ENCODE measurements around the gene CMTM2. TPM values are rescaled to one million over a fixed set of nuclear protein-coding genes. Genes with fewer than 3 reads are reported as not detected.
A peak's percentile ranks its signal among the peaks of the same experiment; 100 is the strongest.

The CMTM2 gene
- polyA plus RNA-seq, 2 donors = 0.06 TPM; not detected in 1

GRCh38 chr16:66552286-66553177 lies 26.7 kb upstream of the CMTM2 start, which contains the start of gene CKLF:
Gene CKLF, plus strand, starts transcription at chr16:66552576. Its CDS starts 140 bp downstream, at chr16:66552716.
- Histone ChIP-seq H3K36me3 (ENCODE audit: control insufficient read depth in 2 of 2, insufficient read depth in 2 of 2, low read length in 1 of 2) (no peaks in the 10 kb centered on the region), H3K27ac (ENCODE audit: low read depth in 2 of 2, low read length in 1 of 2) (peak within 1 kb of the TSS; percentile 92 to 98), H3K9me3 (ENCODE audit: control insufficient read depth in 2 of 2, insufficient read depth in 1 of 2, low read depth in 1 of 2, low read length in 1 of 2) (no peaks in the 10 kb centered on the region), H3K27me3 (ENCODE audit: control insufficient read depth in 1 of 2, insufficient read depth in 2 of 2, low read length in 2 of 2) (no peaks in the 10 kb centered on the region), H3K4me3 (ENCODE audit: low read depth in 1 of 2, low read length in 2 of 2) (peak within 1 kb of the TSS; percentile 60 to 69), H3K4me1 (ENCODE audit: control insufficient read depth in 2 of 2, insufficient read depth in 2 of 2, low read length in 1 of 2) (peaks cover 0 to 8% of the 10 kb centered on the region in 2 donors)
- WGBS, 2 donors = 6 to 8% methylated on average over 63 of the region's 63 CpGs

GRCh38 chr16:66553223-66553622 lies 26.0 kb upstream of the CMTM2 start:
- no peaks in the 10 kb centered on the region for H3K9me3 ChIP-seq (ENCODE audit: control insufficient read depth in 2 of 2, insufficient read depth in 1 of 2, low read depth in 1 of 2, low read length in 1 of 2)
- peaks cover 0 to 6% of the 10 kb centered on the region in 2 donors for H3K4me1 ChIP-seq (ENCODE audit: control insufficient read depth in 2 of 2, insufficient read depth in 2 of 2, low read length in 1 of 2)
- no peaks in the 10 kb centered on the region for H3K36me3 ChIP-seq (ENCODE audit: control insufficient read depth in 2 of 2, insufficient read depth in 2 of 2, low read length in 1 of 2)
- no peaks in the 10 kb centered on the region for H3K27me3 ChIP-seq (ENCODE audit: control insufficient read depth in 1 of 2, insufficient read depth in 2 of 2, low read length in 2 of 2)
- H3K27ac ChIP-seq (ENCODE audit: low read depth in 2 of 2, low read length in 1 of 2) = no peak overlapping the region
- peak overlapping the region; percentile 16 to 60 for H3K4me3 ChIP-seq (ENCODE audit: low read depth in 1 of 2, low read length in 2 of 2)
- WGBS, 2 donors = 32 to 46% methylated on average over 8 of the region's 8 CpGs

- no peaks in the 10 kb centered on the region for H3K36me3 ChIP-seq (ENCODE audit: control insufficient read depth in 2 of 2, insufficient read depth in 2 of 2, low read length in 1 of 2)
- WGBS, 2 donors = 84 to 85% methylated on average over 3 of the region's 3 CpGs
- no peak overlapping the region for H3K27ac ChIP-seq (ENCODE audit: low read depth in 2 of 2, low read length in 1 of 2)
- H3K9me3 ChIP-seq (ENCODE audit: control insufficient read depth in 2 of 2, insufficient read depth in 1 of 2, low read depth in 1 of 2, low read length in 1 of 2) = no peaks in the 10 kb centered on the region
- peaks cover 0 to 4% of the 10 kb centered on the region in 2 donors for H3K4me1 ChIP-seq (ENCODE audit: control insufficient read depth in 2 of 2, insufficient read depth in 2 of 2, low read length in 1 of 2)
- H3K27me3 ChIP-seq (ENCODE audit: control insufficient read depth in 1 of 2, insufficient read depth in 2 of 2, low read length in 2 of 2) = no peaks in the 10 kb centered on the region
- peak overlapping the region in 1 of 2 donors; percentile 60 for H3K4me3 ChIP-seq (ENCODE audit: low read depth in 1 of 2, low read length in 2 of 2)
Observed at GRCh38 chr16:66554021-66554420, 25.2 kb upstream of the CMTM2 start.

GRCh38 chr16:66554495-66554894 lies 24.8 kb upstream of the CMTM2 start:
- Histone ChIP-seq H3K36me3 (ENCODE audit: control insufficient read depth in 2 of 2, insufficient read depth in 2 of 2, low read length in 1 of 2) (no peaks in the 10 kb centered on the region), H3K27ac (ENCODE audit: low read depth in 2 of 2, low read length in 1 of 2) (no peak overlapping the region), H3K4me1 (ENCODE audit: control insufficient read depth in 2 of 2, insufficient read depth in 2 of 2, low read length in 1 of 2) (no peaks in the 10 kb centered on the region), H3K4me3 (ENCODE audit: low read depth in 1 of 2, low read length in 2 of 2) (peak overlapping the region in 1 of 2 donors; percentile 8), H3K27me3 (ENCODE audit: control insufficient read depth in 1 of 2, insufficient read depth in 2 of 2, low read length in 2 of 2) (no peaks in the 10 kb centered on the region), H3K9me3 (ENCODE audit: control insufficient read depth in 2 of 2, insufficient read depth in 1 of 2, low read depth in 1 of 2, low read length in 1 of 2) (no peaks in the 10 kb centered on the region)
- 86 to 88% methylated on average over 6 of the region's 6 CpGs for WGBS, 2 donors

- H3K27ac ChIP-seq (ENCODE audit: low read depth in 2 of 2, low read length in 1 of 2) = no peak overlapping the region
- no peaks in the 10 kb centered on the region for H3K9me3 ChIP-seq (ENCODE audit: control insufficient read depth in 2 of 2, insufficient read depth in 1 of 2, low read depth in 1 of 2, low read length in 1 of 2)
- H3K4me1 ChIP-seq (ENCODE audit: control insufficient read depth in 2 of 2, insufficient read depth in 2 of 2, low read length in 1 of 2) = no peaks in the 10 kb centered on the region
- H3K27me3 ChIP-seq (ENCODE audit: control insufficient read depth in 1 of 2, insufficient read depth in 2 of 2, low read length in 2 of 2) = no peaks in the 10 kb centered on the region
- H3K4me3 ChIP-seq (ENCODE audit: low read depth in 1 of 2, low read length in 2 of 2) = no peak overlapping the region
- H3K36me3 ChIP-seq (ENCODE audit: control insufficient read depth in 2 of 2, insufficient read depth in 2 of 2, low read length in 1 of 2) = peaks cover 0 to 3% of the 10 kb centered on the region in 2 donors
- 86 to 89% methylated on average over 1 of the region's 1 CpG for WGBS, 2 donors
Observed at GRCh38 chr16:66560107-66560506, 19.2 kb upstream of the CMTM2 start.

GRCh38 chr16:66561381-66562080 lies 17.7 kb upstream of the CMTM2 start:
- Histone ChIP-seq H3K36me3 (ENCODE audit: control insufficient read depth in 2 of 2, insufficient read depth in 2 of 2, low read length in 1 of 2) (peaks cover 0 to 3% of the 10 kb centered on the region in 2 donors), H3K4me3 (ENCODE audit: low read depth in 1 of 2, low read length in 2 of 2) (no peak overlapping the region), H3K27me3 (ENCODE audit: control insufficient read depth in 1 of 2, insufficient read depth in 2 of 2, low read length in 2 of 2) (no peaks in the 10 kb centered on the region), H3K27ac (ENCODE audit: low read depth in 2 of 2, low read length in 1 of 2) (no peak overlapping the region), H3K9me3 (ENCODE audit: control insufficient read depth in 2 of 2, insufficient read depth in 1 of 2, low read depth in 1 of 2, low read length in 1 of 2) (no peaks in the 10 kb centered on the region), H3K4me1 (ENCODE audit: control insufficient read depth in 2 of 2, insufficient read depth in 2 of 2, low read length in 1 of 2) (no peaks in the 10 kb centered on the region)
- WGBS, 2 donors = 87 to 89% methylated on average over 3 of the region's 3 CpGs

GRCh38 chr16:66562409-66562808 lies 16.9 kb upstream of the CMTM2 start:
- Histone ChIP-seq H3K27ac (ENCODE audit: low read depth in 2 of 2, low read length in 1 of 2) (no peak overlapping the region), H3K27me3 (ENCODE audit: control insufficient read depth in 1 of 2, insufficient read depth in 2 of 2, low read length in 2 of 2) (no peaks in the 10 kb centered on the region), H3K9me3 (ENCODE audit: control insufficient read depth in 2 of 2, insufficient read depth in 1 of 2, low read depth in 1 of 2, low read length in 1 of 2) (no peaks in the 10 kb centered on the region), H3K36me3 (ENCODE audit: control insufficient read depth in 2 of 2, insufficient read depth in 2 of 2, low read length in 1 of 2) (peaks cover 0 to 3% of the 10 kb centered on the region in 2 donors), H3K4me1 (ENCODE audit: control insufficient read depth in 2 of 2, insufficient read depth in 2 of 2, low read length in 1 of 2) (no peaks in the 10 kb centered on the region), H3K4me3 (ENCODE audit: low read depth in 1 of 2, low read length in 2 of 2) (no peak overlapping the region)
- 81 to 86% methylated on average over 1 of the region's 1 CpG for WGBS, 2 donors

- H3K4me3 ChIP-seq (ENCODE audit: low read depth in 1 of 2, low read length in 2 of 2) = no peak overlapping the region
- H3K4me1 ChIP-seq (ENCODE audit: control insufficient read depth in 2 of 2, insufficient read depth in 2 of 2, low read length in 1 of 2) = no peaks in the 10 kb centered on the region
- H3K9me3 ChIP-seq (ENCODE audit: control insufficient read depth in 2 of 2, insufficient read depth in 1 of 2, low read depth in 1 of 2, low read length in 1 of 2) = no peaks in the 10 kb centered on the region
- peaks cover 0 to 3% of the 10 kb centered on the region in 2 donors for H3K36me3 ChIP-seq (ENCODE audit: control insufficient read depth in 2 of 2, insufficient read depth in 2 of 2, low read length in 1 of 2)
- no peak overlapping the region for H3K27ac ChIP-seq (ENCODE audit: low read depth in 2 of 2, low read length in 1 of 2)
- no peaks in the 10 kb centered on the region for H3K27me3 ChIP-seq (ENCODE audit: control insufficient read depth in 1 of 2, insufficient read depth in 2 of 2, low read length in 2 of 2)
- 81 to 86% methylated on average over 2 of the region's 2 CpGs for WGBS, 2 donors
Observed at GRCh38 chr16:66562986-66563385, 16.3 kb upstream of the CMTM2 start.

- Histone ChIP-seq H3K36me3 (ENCODE audit: control insufficient read depth in 2 of 2, insufficient read depth in 2 of 2, low read length in 1 of 2) (peaks cover 0 to 3% of the 10 kb centered on the region in 2 donors), H3K9me3 (ENCODE audit: control insufficient read depth in 2 of 2, insufficient read depth in 1 of 2, low read depth in 1 of 2, low read length in 1 of 2) (no peaks in the 10 kb centered on the region), H3K27ac (ENCODE audit: low read depth in 2 of 2, low read length in 1 of 2) (no peak overlapping the region), H3K4me3 (ENCODE audit: low read depth in 1 of 2, low read length in 2 of 2) (no peak overlapping the region), H3K27me3 (ENCODE audit: control insufficient read depth in 1 of 2, insufficient read depth in 2 of 2, low read length in 2 of 2) (no peaks in the 10 kb centered on the region), H3K4me1 (ENCODE audit: control insufficient read depth in 2 of 2, insufficient read depth in 2 of 2, low read length in 1 of 2) (no peaks in the 10 kb centered on the region)
- 88 to 89% methylated on average over 2 of the region's 2 CpGs for WGBS, 2 donors
Observed at GRCh38 chr16:66563574-66564334, 15.5 kb upstream of the CMTM2 start.

All from esophagus (tissue), 2 donors.